GM21786 (cell line): ENCODE measurements around the gene SH3PXD2B.

ENCODE experiments used
- ATAC-seq: cut with Tn5 transposase; IDR thresholded peaks from one replicate; pipeline ENCODE4 v1.9.1; 2021; ENCODE audit not compliant: unreplicated experiment

The SH3PXD2B gene

GRCh38 chr5:172454358-172455086 is at the start of gene SH3PXD2B:
Gene SH3PXD2B, minus strand, starts transcription at chr5:172454525. Its CDS starts 173 bp downstream, at chr5:172454352.
- ATAC-seq: no peak

GRCh38 chr5:172502969-172503368 is 48.6 kb upstream of the SH3PXD2B start:
- no peak for ATAC-seq

GRCh38 chr5:172502410-172502809 is 48.1 kb upstream of the SH3PXD2B start:
- no peak for ATAC-seq

GRCh38 chr5:172501708-172502320 is 47.5 kb upstream of the SH3PXD2B start:
- ATAC-seq: no peak

- ATAC-seq: no peak
Observed at GRCh38 chr5:172499287-172499686, 45.0 kb upstream of the SH3PXD2B start.

GRCh38 chr5:172498431-172499129 is 44.3 kb upstream of the SH3PXD2B start:
- ATAC-seq: no peak

- ATAC-seq: no peak
Observed at GRCh38 chr5:172497591-172498255, 43.4 kb upstream of the SH3PXD2B start.

GRCh38 chr5:172496671-172497371 is 42.5 kb upstream of the SH3PXD2B start:
- no peak for ATAC-seq

GRCh38 chr5:172494630-172495505 is 40.5 kb upstream of the SH3PXD2B start:
- ATAC-seq: no peak

- ATAC-seq: no peak
Observed at GRCh38 chr5:172493906-172494305, 39.6 kb upstream of the SH3PXD2B start.

GRCh38 chr5:172493461-172493860 is 39.1 kb upstream of the SH3PXD2B start:
- no peak for ATAC-seq

GRCh38 chr5:172493002-172493401 is 38.7 kb upstream of the SH3PXD2B start:
- ATAC-seq: no peak

- no peak for ATAC-seq
Observed at GRCh38 chr5:172492097-172492840, 37.9 kb upstream of the SH3PXD2B start.

- no peak for ATAC-seq
Observed at GRCh38 chr5:172491481-172491880, 37.2 kb upstream of the SH3PXD2B start.

- ATAC-seq: no peak
Observed at GRCh38 chr5:172490514-172491461, 36.5 kb upstream of the SH3PXD2B start.

GRCh38 chr5:172488221-172488620 is 33.9 kb upstream of the SH3PXD2B start:
- no peak for ATAC-seq

GRCh38 chr5:172487671-172488070 is 33.3 kb upstream of the SH3PXD2B start:
- ATAC-seq: no peak

- no peak for ATAC-seq
Observed at GRCh38 chr5:172486912-172487311, 32.6 kb upstream of the SH3PXD2B start.
